NCI-H524 (cell line): ENCODE results near the gene SYTL3.

Experiments
- DNase-seq, 2 experiments: peaks; one replicate each; lab custom pipeline; 2025; lab: John Stamatoyannopoulos, UW

The SYTL3 gene

GRCh38 chr6:158758941-158759479 lies 109.2 kb downstream of the SYTL3 start:
- peak; percentile 75 to 84 for DNase-seq

GRCh38 chr6:158759966-158760617 lies 110.2 kb downstream of the SYTL3 start:
- no peak for DNase-seq

GRCh38 chr6:158760618-158761250 lies 110.9 kb downstream of the SYTL3 start:
- no peak for DNase-seq

GRCh38 chr6:158761746-158762145 lies 111.9 kb downstream of the SYTL3 start:
- DNase-seq: no peak

- no peak for DNase-seq
These were observed 113.1 kb downstream of the SYTL3 start for GRCh38 chr6:158762787-158763433.

GRCh38 chr6:158763434-158764182 lies 113.8 kb downstream of the SYTL3 start:
- no peak for DNase-seq

GRCh38 chr6:158764183-158764849 lies 114.5 kb downstream of the SYTL3 start:
- DNase-seq: no peak

DNA sequence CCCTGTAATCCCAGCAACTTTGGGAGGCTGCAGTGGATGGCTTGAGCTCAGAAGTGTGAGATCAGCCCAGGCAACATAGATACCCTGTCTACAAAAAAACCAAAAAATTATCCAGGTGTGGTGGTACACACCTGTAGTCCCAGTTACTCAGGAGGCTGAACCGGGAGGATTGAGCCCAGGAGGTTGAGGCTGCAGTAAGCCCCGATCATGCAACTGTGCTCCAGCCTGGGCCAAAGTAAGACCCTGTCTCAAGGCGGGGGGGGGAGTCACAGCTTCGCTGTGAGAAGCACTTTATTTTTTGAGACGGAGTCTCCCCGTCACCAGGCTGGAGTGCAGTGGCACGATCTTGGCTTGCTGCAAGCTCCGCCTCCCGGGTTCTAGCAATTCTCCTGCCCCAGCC lies 115.1 kb downstream of the SYTL3 start:
- DNase-seq: no peak

- DNase-seq: no peak
These were observed 115.7 kb downstream of the SYTL3 start for GRCh38 chr6:158765499-158766068.

DNA sequence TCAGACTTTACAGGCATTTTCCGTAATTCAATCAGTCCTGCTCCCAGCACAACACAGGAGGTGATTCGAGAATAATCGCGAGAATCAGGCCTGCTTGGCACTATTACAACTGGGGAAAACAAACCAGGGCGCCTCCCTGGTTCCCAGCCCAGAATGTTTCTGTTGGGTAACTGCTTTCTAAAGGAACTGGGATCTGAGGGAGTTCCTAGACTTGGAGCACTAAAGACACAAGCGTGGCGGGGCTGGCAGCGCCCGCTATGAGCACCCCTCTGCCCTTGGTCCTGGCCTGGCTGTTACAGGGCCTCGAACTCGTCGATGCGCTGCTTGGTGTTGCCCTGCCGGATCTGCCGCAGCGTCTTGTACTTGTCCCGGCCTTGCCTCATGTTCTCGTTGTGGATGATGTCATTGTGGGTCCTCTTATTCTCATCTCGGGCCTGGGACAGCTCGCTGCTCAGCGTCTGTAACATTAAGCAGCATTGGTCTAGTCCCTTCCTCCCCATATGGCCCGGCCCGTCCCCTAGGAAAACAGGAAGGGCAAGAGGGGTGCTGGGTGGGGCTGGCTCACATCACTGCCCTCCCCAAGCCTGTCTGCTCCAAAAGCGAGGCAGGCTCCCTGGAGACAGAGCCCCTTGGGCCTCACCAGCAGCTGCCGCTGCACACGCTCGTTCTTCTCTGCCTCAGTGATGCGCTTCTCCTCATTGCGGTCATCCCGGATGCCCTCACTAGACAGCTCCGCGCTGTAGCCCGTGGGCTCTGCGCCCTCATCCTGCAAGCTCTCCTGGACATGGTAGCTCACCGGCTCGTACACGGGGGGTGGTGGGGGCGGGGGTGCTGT lies 117.0 kb downstream of the SYTL3 start:
- no peak for DNase-seq

DNA sequence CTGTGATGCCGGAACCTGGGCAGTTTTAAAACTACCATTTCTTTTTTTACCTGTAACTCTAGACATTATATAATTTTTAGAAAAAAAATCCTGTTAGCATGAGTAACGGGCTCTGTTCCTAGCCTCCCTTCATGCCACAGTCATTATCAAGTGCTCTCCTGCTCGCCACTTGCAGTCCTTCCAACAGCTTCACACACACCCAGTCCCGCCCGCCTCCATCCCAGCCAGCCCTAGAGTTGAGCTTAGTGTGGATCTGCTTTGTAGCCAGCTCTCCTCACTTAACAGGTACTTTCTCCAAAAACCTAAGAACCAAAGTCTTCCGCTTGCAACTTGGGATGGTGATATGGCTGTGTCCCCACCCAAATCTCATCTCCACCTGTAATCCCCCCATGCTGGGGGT lies 117.9 kb downstream of the SYTL3 start:
- DNase-seq: no peak

DNA sequence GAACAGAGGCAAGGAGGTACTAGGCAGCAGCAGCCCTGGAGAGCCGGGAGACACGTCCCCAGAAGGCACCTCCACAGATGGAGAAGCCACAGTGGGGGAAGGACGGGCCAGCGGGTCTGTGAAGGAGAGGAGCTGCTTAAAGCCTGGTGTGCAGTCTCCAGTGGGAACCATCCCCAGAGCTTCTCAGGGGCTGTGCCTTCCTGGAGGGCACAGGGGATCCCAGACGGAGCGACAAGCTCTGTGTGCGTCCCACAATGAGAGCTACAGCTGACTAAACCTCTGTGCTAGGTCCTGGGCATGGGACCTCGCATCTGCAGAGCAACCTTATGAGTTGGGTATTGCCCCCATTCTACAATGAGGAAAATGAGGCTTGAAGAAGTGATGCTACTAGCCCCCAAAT lies 118.6 kb downstream of the SYTL3 start:
- no peak for DNase-seq

DNA sequence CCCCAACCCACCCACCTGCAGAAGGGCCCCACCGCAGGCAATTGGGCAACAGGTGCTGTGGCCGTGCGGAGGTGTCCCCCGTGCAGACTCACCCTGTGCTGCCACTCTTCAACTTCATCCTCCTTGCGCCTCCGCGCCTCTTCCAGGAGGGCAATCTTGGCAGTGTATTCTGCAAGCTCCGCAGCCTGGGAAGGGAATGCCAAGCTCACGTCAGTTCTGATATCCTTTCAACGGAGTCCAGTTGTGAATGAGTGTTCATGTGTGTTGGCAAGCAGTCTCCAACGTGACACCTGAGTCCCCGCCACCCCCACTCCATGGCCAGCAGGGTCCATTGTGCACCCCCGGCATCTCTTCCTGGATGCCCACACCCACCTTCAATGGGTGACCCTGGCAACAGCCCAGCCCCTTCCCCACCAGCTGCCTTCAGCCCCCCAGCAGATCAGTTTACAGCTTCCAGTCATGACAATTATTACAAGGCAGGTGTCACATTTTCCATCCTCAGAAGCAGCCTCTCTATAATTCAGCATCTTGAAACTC lies 119.4 kb downstream of the SYTL3 start:
- DNase-seq: no peak

GRCh38 chr6:158769771-158770432 lies 120.0 kb downstream of the SYTL3 start:
- DNase-seq: peak; percentile 97 to 98

GRCh38 chr6:158770533-158771330 lies 120.9 kb downstream of the SYTL3 start:
- peak; percentile 26 to 61 for DNase-seq

GRCh38 chr6:158771399-158772152 lies 121.7 kb downstream of the SYTL3 start:
- no peak for DNase-seq

GRCh38 chr6:158772172-158772571 lies 122.3 kb downstream of the SYTL3 start:
- DNase-seq: no peak

GRCh38 chr6:158772851-158773371 lies 123.1 kb downstream of the SYTL3 start:
- DNase-seq: no peak
